Measurements from ENCODE around the gene FGF10. TPM values are rescaled to one million over a fixed set of nuclear protein-coding genes. Genes with fewer than 3 reads are reported as not detected.

Gene FGF10
- total and polyA plus RNA-seq, 2 experiments from 2014 or later = 43.7 to 60.0 TPM

DNA sequence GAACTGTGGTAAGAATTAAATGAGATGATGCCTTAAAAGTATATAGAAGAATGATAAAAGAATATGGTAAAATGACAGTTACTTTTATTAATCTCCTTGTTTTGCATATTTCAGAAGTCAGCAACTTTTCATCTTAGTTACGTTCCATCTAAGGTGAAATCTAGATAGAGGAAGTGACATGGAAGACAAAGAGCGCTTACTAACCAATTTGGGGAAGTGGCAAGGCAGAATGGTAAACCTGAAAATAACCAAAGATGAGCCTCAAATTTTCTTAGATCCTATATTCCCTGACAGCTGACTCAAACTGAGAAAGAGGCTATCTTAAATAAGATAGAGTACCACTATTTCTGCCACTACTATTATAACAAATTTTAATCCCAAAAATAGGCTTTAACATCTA is 52.5 kb downstream of the FGF10 start:
- no peak for DNase-seq (ENCODE audit: low read depth in 1 of 2, low spot score in 1 of 2)
- H3K36me3 ChIP-seq = no peaks in the 10 kb centered on the region
- TF ChIP-seq, protein P1, sequence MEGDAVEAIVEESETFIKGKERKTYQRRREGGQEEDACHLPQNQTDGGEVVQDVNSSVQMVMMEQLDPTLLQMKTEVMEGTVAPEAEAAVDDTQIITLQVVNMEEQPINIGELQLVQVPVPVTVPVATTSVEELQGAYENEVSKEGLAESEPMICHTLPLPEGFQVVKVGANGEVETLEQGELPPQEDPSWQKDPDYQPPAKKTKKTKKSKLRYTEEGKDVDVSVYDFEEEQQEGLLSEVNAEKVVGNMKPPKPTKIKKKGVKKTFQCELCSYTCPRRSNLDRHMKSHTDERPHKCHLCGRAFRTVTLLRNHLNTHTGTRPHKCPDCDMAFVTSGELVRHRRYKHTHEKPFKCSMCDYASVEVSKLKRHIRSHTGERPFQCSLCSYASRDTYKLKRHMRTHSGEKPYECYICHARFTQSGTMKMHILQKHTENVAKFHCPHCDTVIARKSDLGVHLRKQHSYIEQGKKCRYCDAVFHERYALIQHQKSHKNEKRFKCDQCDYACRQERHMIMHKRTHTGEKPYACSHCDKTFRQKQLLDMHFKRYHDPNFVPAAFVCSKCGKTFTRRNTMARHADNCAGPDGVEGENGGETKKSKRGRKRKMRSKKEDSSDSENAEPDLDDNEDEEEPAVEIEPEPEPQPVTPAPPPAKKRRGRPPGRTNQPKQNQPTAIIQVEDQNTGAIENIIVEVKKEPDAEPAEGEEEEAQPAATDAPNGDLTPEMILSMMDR (IDR thresholded peaks at IDR 0.05; ENCODE audit: low read depth, low read length) = no peak
- H3K27ac ChIP-seq = no peak overlapping the region
- no peaks in the 10 kb centered on the region for H3K9me3 ChIP-seq (ENCODE audit: low read depth)
- H3K27me3 ChIP-seq = no peaks in the 10 kb centered on the region
- H3K4me1 ChIP-seq (ENCODE audit: low read depth) = peaks cover 18% of the 10 kb centered on the region
- H3K4me3 ChIP-seq = no peak overlapping the region

DNA sequence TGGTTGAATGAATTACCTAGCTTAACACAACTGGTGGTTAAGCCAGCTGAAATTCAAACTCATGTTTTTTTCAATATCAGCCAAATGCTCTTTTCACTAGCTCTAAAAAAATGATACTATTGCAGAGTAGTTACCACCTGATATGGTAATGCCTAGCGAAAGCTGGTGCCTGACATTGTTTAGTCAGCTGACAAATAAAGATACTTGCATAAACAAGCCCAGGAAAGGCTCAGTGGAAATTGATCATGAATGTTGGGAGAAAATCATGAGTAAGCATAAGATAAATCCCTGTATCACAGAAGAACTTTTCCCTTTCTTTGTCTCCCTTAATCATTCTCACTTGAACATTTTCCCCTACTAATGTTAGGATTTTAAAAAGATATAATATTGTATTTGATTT is 54.6 kb downstream of the FGF10 start:
- Histone ChIP-seq H3K27ac (no peak overlapping the region), H3K9me3 (ENCODE audit: low read depth) (no peaks in the 10 kb centered on the region), H3K36me3 (no peaks in the 10 kb centered on the region), H3K4me3 (no peak overlapping the region), H3K4me1 (ENCODE audit: low read depth) (peaks cover 32% of the 10 kb centered on the region), H3K27me3 (no peaks in the 10 kb centered on the region)
- TF ChIP-seq, protein P1 (IDR thresholded peaks at IDR 0.05; ENCODE audit: low read depth, low read length) = no peak
- no peak for DNase-seq (ENCODE audit: low read depth in 1 of 2, low spot score in 1 of 2)

GRCh38 chr5:44332285-44332971 is 56.8 kb downstream of the FGF10 start:
- TF ChIP-seq, protein P1 (IDR thresholded peaks at IDR 0.05; ENCODE audit: low read depth, low read length) = peak; percentile 63
- no peak overlapping the region for H3K27ac ChIP-seq
- peak; percentile 67 to 71 for DNase-seq (ENCODE audit: low read depth in 1 of 2, low spot score in 1 of 2)
- no peak overlapping the region for H3K4me3 ChIP-seq
- H3K9me3 ChIP-seq (ENCODE audit: low read depth) = no peaks in the 10 kb centered on the region
- H3K4me1 ChIP-seq (ENCODE audit: low read depth) = peaks cover 26% of the 10 kb centered on the region
- no peaks in the 10 kb centered on the region for H3K27me3 ChIP-seq
- no peaks in the 10 kb centered on the region for H3K36me3 ChIP-seq

DNA sequence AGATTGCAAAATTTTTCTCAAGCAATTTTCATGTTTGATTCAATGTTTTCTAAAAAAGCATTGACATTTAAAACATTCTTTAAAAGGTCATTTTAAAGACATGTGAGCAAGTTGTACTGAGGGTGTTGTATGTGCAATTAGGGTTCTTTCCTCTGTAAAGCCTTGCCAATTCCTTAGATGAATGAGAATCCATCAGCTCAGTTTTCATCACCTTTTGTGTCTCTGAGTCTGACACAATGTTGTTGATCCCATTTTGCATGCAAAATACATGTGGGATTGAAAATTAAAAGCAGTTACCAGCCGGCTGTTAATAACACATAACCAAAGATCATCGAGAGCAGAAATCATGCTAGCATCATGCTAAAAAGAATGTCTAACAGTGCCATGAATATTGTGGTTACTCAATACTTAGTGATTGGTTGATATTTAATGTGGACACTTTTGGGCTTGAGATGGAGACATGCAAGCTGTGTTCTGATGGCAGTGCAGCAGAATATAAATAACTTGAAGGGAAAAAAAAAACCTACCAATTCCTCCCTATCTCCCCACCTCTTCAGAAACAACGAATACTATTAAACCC is 57.7 kb downstream of the FGF10 start:
- TF ChIP-seq, protein P1 (IDR thresholded peaks at IDR 0.05; ENCODE audit: low read depth, low read length) = no peak
- Histone ChIP-seq H3K36me3 (no peaks in the 10 kb centered on the region), H3K4me1 (ENCODE audit: low read depth) (peaks cover 26% of the 10 kb centered on the region), H3K9me3 (ENCODE audit: low read depth) (no peaks in the 10 kb centered on the region), H3K27me3 (no peaks in the 10 kb centered on the region), H3K27ac (no peak overlapping the region), H3K4me3 (no peak overlapping the region)
- DNase-seq (ENCODE audit: low read depth in 1 of 2, low spot score in 1 of 2) = no peak

DNA sequence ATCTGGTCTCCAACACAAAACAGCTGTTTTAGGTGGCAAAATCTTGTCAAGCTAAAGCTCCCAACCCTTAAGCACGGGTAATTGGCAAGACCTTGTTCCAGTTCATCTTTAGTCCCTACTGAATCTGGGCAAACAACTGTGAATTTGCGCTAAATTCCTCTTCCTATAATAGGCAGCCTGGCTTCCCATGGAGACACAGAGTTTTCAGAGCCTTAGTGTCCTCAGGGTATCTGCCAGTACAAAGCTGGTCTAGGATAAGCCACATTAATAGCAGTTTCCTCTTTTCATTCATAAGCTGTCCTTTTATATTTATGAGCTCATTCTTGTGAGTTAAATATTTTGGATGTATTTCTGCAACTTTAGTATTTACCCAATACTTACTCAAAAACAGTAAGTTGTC is 59.5 kb downstream of the FGF10 start:
- H3K27ac ChIP-seq = no peak overlapping the region

More for the DNA sequence above, 59.5 kb downstream of the FGF10 start:
- Histone ChIP-seq H3K9me3 (ENCODE audit: low read depth) (no peaks in the 10 kb centered on the region), H3K27me3 (no peaks in the 10 kb centered on the region), H3K4me3 (no peak overlapping the region), H3K36me3 (no peaks in the 10 kb centered on the region), H3K4me1 (ENCODE audit: low read depth) (peaks cover 26% of the 10 kb centered on the region)
- no peak for DNase-seq (ENCODE audit: low read depth in 1 of 2, low spot score in 1 of 2)
- TF ChIP-seq, protein P1 (IDR thresholded peaks at IDR 0.05; ENCODE audit: low read depth, low read length) = no peak

All from cardiac muscle cell (in vitro differentiated cells and primary cell).